Esophagus squamous epithelium (tissue), 4 donors: ENCODE measurements around the gene MYH7.

Experiments
- POLR2A ChIP-seq, 4 donors: fragments of 450-650 bp; IDR thresholded peaks; one replicate each; pipeline ENCODE4 v1.6.1; 2017; ENCODE audit warnings: antibody characterized with exemption in 4 of 4, mild to moderate bottlenecking in 4 of 4, moderate library complexity in 3 of 4
- TF ChIP-seq, protein P1 (sequence below), 6 experiments: fragments of 450-650 bp in 4 of 6; fragments of 200-600 bp in 2 of 6; sonication (generic) in 2 of 6; IDR thresholded peaks; one replicate each; pipeline ENCODE4 v1.5.1; 2016 to 2019; ENCODE audit warnings: antibody characterized with exemption in 6 of 6, mild to moderate bottlenecking in 4 of 6, moderate library complexity in 4 of 6

DNA sequence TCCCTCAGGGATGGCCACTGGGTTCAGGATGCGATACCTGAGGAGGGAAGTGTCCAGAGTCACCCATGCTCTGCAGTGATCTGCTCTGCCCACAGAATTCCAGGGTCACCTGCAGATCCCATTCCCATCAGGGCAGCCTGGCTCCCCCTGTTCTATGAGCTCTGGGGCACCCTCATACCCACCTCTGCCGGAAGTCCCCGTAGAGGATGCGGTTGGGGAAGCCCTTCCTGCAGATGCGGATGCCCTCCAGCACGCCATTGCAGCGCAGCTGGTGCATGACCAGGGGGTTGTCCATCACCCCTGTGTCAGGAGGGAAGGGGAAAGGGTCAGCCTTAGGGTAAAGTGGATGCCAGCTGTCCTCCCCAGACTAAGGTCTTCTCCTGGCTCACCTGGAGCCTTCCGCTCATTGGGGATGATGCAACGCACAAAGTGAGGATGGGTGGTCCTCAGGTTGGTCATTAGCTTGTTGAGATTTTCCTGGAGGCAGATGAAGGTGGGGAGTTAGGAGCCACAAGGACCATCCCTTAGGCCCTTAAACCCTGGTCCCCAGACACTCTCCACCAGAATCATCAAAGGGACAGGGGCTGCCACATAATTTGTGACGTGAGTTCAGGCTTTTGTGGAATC, 38.6 kb downstream of the MYH7 start:
- TF ChIP-seq, protein P1, sequence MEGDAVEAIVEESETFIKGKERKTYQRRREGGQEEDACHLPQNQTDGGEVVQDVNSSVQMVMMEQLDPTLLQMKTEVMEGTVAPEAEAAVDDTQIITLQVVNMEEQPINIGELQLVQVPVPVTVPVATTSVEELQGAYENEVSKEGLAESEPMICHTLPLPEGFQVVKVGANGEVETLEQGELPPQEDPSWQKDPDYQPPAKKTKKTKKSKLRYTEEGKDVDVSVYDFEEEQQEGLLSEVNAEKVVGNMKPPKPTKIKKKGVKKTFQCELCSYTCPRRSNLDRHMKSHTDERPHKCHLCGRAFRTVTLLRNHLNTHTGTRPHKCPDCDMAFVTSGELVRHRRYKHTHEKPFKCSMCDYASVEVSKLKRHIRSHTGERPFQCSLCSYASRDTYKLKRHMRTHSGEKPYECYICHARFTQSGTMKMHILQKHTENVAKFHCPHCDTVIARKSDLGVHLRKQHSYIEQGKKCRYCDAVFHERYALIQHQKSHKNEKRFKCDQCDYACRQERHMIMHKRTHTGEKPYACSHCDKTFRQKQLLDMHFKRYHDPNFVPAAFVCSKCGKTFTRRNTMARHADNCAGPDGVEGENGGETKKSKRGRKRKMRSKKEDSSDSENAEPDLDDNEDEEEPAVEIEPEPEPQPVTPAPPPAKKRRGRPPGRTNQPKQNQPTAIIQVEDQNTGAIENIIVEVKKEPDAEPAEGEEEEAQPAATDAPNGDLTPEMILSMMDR (IDR thresholded peaks at IDR 0.05): no peak
- no peak for TF ChIP-seq POLR2A (IDR thresholded peaks at IDR 0.05)
